Measurements from ENCODE around the gene RFFL.
"Not testable (repeated sequence)": the region's sequence is repeated elsewhere in the genome, so short reads cannot be mapped to it uniquely, and the experiment has no call there.

Gene RFFL

GRCh38 chr17:35044181-35044580, 19.3 kb downstream of the RFFL start:
- Histone ChIP-seq H2AFZ (no peak overlapping the region), H3K79me2 (peaks cover 16% of the 10 kb centered on the region)

GRCh38 chr17:35041390-35041789, 22.1 kb downstream of the RFFL start:
- no peak for TF ChIP-seq CTCF (IDR thresholded peaks at IDR 0.05)
- no peak overlapping the region for H3K9ac ChIP-seq
- no peak overlapping the region for H3K4me3 ChIP-seq (ENCODE audit: low read depth, low read length)
- no peak overlapping the region for H3K27ac ChIP-seq
- H3K36me3 ChIP-seq (ENCODE audit: control insufficient read depth, insufficient read depth, low read length): no peaks in the 10 kb centered on the region
- no peaks in the 10 kb centered on the region for H3K4me1 ChIP-seq
- no peaks in the 10 kb centered on the region for H3K9me3 ChIP-seq (ENCODE audit: control insufficient read depth, low read length)
- H2AFZ ChIP-seq: no peak overlapping the region
- H3K4me2 ChIP-seq (ENCODE audit: low read length): no peak overlapping the region
- H3K27me3 ChIP-seq (ENCODE audit: control insufficient read depth, insufficient read depth, low read length): no peaks in the 10 kb centered on the region
- H3K79me2 ChIP-seq: peaks cover 16% of the 10 kb centered on the region

More at GRCh38 chr17:35044181-35044580, 19.3 kb downstream of the RFFL start:
- Histone ChIP-seq H3K9ac (no peak overlapping the region), H3K4me2 (ENCODE audit: low read length) (no peak overlapping the region), H3K4me3 (ENCODE audit: low read depth, low read length) (no peak overlapping the region), H3K27me3 (ENCODE audit: control insufficient read depth, insufficient read depth, low read length) (no peaks in the 10 kb centered on the region), H3K36me3 (ENCODE audit: control insufficient read depth, insufficient read depth, low read length) (no peaks in the 10 kb centered on the region), H3K27ac (no peak overlapping the region), H3K9me3 (ENCODE audit: control insufficient read depth, low read length) (no peaks in the 10 kb centered on the region), H3K4me1 (peaks cover 10% of the 10 kb centered on the region)
- no peak for TF ChIP-seq CTCF (IDR thresholded peaks at IDR 0.05)

DNA sequence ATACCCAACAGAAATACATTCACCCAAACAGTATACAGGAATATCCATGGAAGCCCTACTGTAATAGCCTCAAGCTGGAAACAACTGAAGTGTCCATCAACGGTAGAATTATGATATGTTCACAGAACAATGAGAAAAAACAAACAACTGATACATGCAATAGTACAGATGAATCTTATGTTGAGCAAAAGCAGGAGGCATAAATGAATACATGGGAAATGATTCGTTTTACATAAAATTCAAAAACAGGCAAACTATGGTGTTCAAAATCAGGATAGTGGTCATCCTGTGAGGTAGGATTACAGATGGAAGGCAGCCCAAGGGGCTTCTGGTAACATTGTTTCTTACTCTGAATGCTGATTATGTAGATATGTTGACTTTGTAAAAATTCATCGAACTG, 25.1 kb downstream of the RFFL start:
- Histone ChIP-seq H3K27me3 (ENCODE audit: control insufficient read depth, insufficient read depth, low read length) (no peaks in the 10 kb centered on the region), H3K4me3 (ENCODE audit: low read depth, low read length) (no peak overlapping the region), H3K9ac (no peak overlapping the region), H3K4me1 (no peaks in the 10 kb centered on the region), H3K79me2 (peaks cover 10% of the 10 kb centered on the region), H3K27ac (no peak overlapping the region), H3K36me3 (ENCODE audit: control insufficient read depth, insufficient read depth, low read length) (no peaks in the 10 kb centered on the region), H2AFZ (no peak overlapping the region), H3K4me2 (ENCODE audit: low read length) (no peak overlapping the region), H3K9me3 (ENCODE audit: control insufficient read depth, low read length) (no peaks in the 10 kb centered on the region)
- no peak for TF ChIP-seq CTCF (IDR thresholded peaks at IDR 0.05)

GRCh38 chr17:35030780-35031179, 32.7 kb downstream of the RFFL start:
- no peak overlapping the region for H3K9ac ChIP-seq
- no peak overlapping the region for H3K27ac ChIP-seq
- no peaks in the 10 kb centered on the region for H3K4me1 ChIP-seq
- no peak overlapping the region for H3K4me2 ChIP-seq (ENCODE audit: low read length)
- H2AFZ ChIP-seq: no peak overlapping the region
- H3K27me3 ChIP-seq (ENCODE audit: control insufficient read depth, insufficient read depth, low read length): no peaks in the 10 kb centered on the region
- no peak for TF ChIP-seq CTCF (IDR thresholded peaks at IDR 0.05)
- H3K36me3 ChIP-seq (ENCODE audit: control insufficient read depth, insufficient read depth, low read length): no peaks in the 10 kb centered on the region
- H3K79me2 ChIP-seq: no peaks in the 10 kb centered on the region
- H3K9me3 ChIP-seq (ENCODE audit: control insufficient read depth, low read length): no peaks in the 10 kb centered on the region
- no peak overlapping the region for H3K4me3 ChIP-seq (ENCODE audit: low read depth, low read length)

- Histone ChIP-seq H3K4me2 (ENCODE audit: low read length) (no peak overlapping the region), H3K4me1 (peaks cover 6% of the 10 kb centered on the region), H2AFZ (no peak overlapping the region), H3K27me3 (ENCODE audit: control insufficient read depth, insufficient read depth, low read length) (no peaks in the 10 kb centered on the region), H3K4me3 (ENCODE audit: low read depth, low read length) (no peak overlapping the region), H3K9ac (no peak overlapping the region), H3K79me2 (no peaks in the 10 kb centered on the region), H3K36me3 (ENCODE audit: control insufficient read depth, insufficient read depth, low read length) (no peaks in the 10 kb centered on the region), H3K9me3 (ENCODE audit: control insufficient read depth, low read length) (no peaks in the 10 kb centered on the region), H3K27ac (no peak overlapping the region)
- TF ChIP-seq CTCF (IDR thresholded peaks at IDR 0.05): no peak
These were observed 34.8 kb downstream of the RFFL start for GRCh38 chr17:35028531-35029262.

DNA sequence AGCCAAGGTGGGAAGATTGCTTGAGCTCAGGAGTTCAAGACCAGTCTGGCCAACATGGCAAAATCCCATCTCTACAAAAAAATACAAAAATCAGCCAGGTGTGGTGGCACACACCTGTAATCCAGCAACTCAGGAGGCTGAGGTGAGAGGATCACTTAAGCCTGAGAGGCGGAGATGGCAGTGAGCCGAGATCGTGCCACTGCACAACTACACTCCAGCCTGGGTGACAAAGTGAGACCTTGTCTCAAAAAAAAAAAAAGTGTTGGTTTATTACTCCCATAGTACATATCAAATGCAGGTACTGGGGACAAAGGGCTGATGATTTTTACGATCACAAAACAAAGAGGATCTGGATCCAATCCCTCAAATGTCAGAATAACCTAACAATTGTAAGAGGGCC, 35.4 kb downstream of the RFFL start:
- H3K79me2 ChIP-seq; H3K36me3 ChIP-seq (ENCODE audit: control insufficient read depth, insufficient read depth, low read length); H3K4me3 ChIP-seq (ENCODE audit: low read depth, low read length); H3K27me3 ChIP-seq (ENCODE audit: control insufficient read depth, insufficient read depth, low read length); H3K4me1 ChIP-seq; H3K27ac ChIP-seq; H3K9me3 ChIP-seq (ENCODE audit: control insufficient read depth, low read length); H3K9ac ChIP-seq; H3K4me2 ChIP-seq (ENCODE audit: low read length); H2AFZ ChIP-seq: not testable (repeated sequence)

Measured in parathyroid adenoma (tissue), 2 donors.